Measurements from ENCODE around the gene CCDC149.

CCDC149 gene

GRCh38 chr4:24937176-24937916 is 24.5 kb upstream of the CCDC149 start:
- H3K9me3 ChIP-seq (ENCODE audit: insufficient read depth, low read length): no peaks in the 10 kb centered on the region
- no peaks in the 10 kb centered on the region for H4K20me1 ChIP-seq (ENCODE audit: low read depth, low read length)
- H3K27ac ChIP-seq (ENCODE audit: low read depth, low read length): no peak overlapping the region
- no peak overlapping the region for H2AFZ ChIP-seq (ENCODE audit: low read depth, low read length, severe bottlenecking)
- no peaks in the 10 kb centered on the region for H3K9me2 ChIP-seq (replicated peaks; ENCODE audit: insufficient read depth, low read length)
- H3K9ac ChIP-seq (ENCODE audit: low read length): no peak overlapping the region
- TF ChIP-seq CTCF (IDR thresholded peaks at IDR 0.05; ENCODE audit: insufficient read depth, low read length, poor library complexity, severe bottlenecking): no peak
- no peak for TF ChIP-seq EZH2phosphoT487 (conservative IDR thresholded peaks at IDR 0.05; ENCODE audit: low read length)
- H3F3A ChIP-seq (ENCODE audit: insufficient read depth): no peaks in the 10 kb centered on the region
- H3K27me3 ChIP-seq (ENCODE audit: low read length): no peaks in the 10 kb centered on the region
- no peaks in the 10 kb centered on the region for H3K36me3 ChIP-seq (ENCODE audit: low read length)
- no peak overlapping the region for H3K4me2 ChIP-seq (ENCODE audit: low read depth, low read length, poor library complexity, severe bottlenecking)
- H3K79me2 ChIP-seq (ENCODE audit: insufficient read depth, low read length): no peaks in the 10 kb centered on the region
- H3K4me3 ChIP-seq (ENCODE audit: insufficient read depth, low read length, poor library complexity, severe bottlenecking): no peak overlapping the region

- no peak overlapping the region for H3K27ac ChIP-seq (ENCODE audit: low read depth, low read length)
Measured at GRCh38 chr4:24935856-24936255, 23.0 kb upstream of the CCDC149 start.

GRCh38 chr4:24934311-24934710 is 21.5 kb upstream of the CCDC149 start:
- Histone ChIP-seq H3K27ac (ENCODE audit: low read depth, low read length) (no peak overlapping the region), H3K79me2 (ENCODE audit: insufficient read depth, low read length) (no peaks in the 10 kb centered on the region), H3K9me2 (replicated peaks; ENCODE audit: insufficient read depth, low read length) (no peaks in the 10 kb centered on the region), H3K36me3 (ENCODE audit: low read length) (no peaks in the 10 kb centered on the region), H3K9me3 (ENCODE audit: insufficient read depth, low read length) (no peaks in the 10 kb centered on the region), H3K9ac (ENCODE audit: low read length) (no peak overlapping the region), H3F3A (ENCODE audit: insufficient read depth) (no peaks in the 10 kb centered on the region), H3K4me2 (ENCODE audit: low read depth, low read length, poor library complexity, severe bottlenecking) (no peak overlapping the region), H3K27me3 (ENCODE audit: low read length) (no peaks in the 10 kb centered on the region), H3K4me3 (ENCODE audit: insufficient read depth, low read length, poor library complexity, severe bottlenecking) (no peak overlapping the region), H2AFZ (ENCODE audit: low read depth, low read length, severe bottlenecking) (no peak overlapping the region), H4K20me1 (ENCODE audit: low read depth, low read length) (no peaks in the 10 kb centered on the region)
- TF ChIP-seq CTCF (IDR thresholded peaks at IDR 0.05; ENCODE audit: insufficient read depth, low read length, poor library complexity, severe bottlenecking): no peak

More at GRCh38 chr4:24935856-24936255, 23.0 kb upstream of the CCDC149 start:
- H3K9me2 ChIP-seq (replicated peaks; ENCODE audit: insufficient read depth, low read length): no peaks in the 10 kb centered on the region
- TF ChIP-seq EZH2phosphoT487 (conservative IDR thresholded peaks at IDR 0.05; ENCODE audit: low read length) (no peak), CTCF (IDR thresholded peaks at IDR 0.05; ENCODE audit: insufficient read depth, low read length, poor library complexity, severe bottlenecking) (no peak)
- H2AFZ ChIP-seq (ENCODE audit: low read depth, low read length, severe bottlenecking): no peak overlapping the region
- H3K36me3 ChIP-seq (ENCODE audit: low read length): no peaks in the 10 kb centered on the region
- no peaks in the 10 kb centered on the region for H3F3A ChIP-seq (ENCODE audit: insufficient read depth)
- H3K27me3 ChIP-seq (ENCODE audit: low read length): no peaks in the 10 kb centered on the region
- H3K9ac ChIP-seq (ENCODE audit: low read length): no peak overlapping the region
- no peaks in the 10 kb centered on the region for H3K9me3 ChIP-seq (ENCODE audit: insufficient read depth, low read length)
- no peak overlapping the region for H3K4me2 ChIP-seq (ENCODE audit: low read depth, low read length, poor library complexity, severe bottlenecking)
- H4K20me1 ChIP-seq (ENCODE audit: low read depth, low read length): no peaks in the 10 kb centered on the region
- no peaks in the 10 kb centered on the region for H3K79me2 ChIP-seq (ENCODE audit: insufficient read depth, low read length)
- H3K4me3 ChIP-seq (ENCODE audit: insufficient read depth, low read length, poor library complexity, severe bottlenecking): no peak overlapping the region

All from SU-DHL-6 (cell line).